Measurements from ENCODE around the gene NMRK1. TPM values are rescaled to one million over a fixed set of nuclear protein-coding genes. Genes with fewer than 3 reads are reported as not detected.

The NMRK1 gene
- total RNA-seq, 6 experiments from 2014 or later: 19.6 to 29.9 (median 21.9) TPM

DNA sequence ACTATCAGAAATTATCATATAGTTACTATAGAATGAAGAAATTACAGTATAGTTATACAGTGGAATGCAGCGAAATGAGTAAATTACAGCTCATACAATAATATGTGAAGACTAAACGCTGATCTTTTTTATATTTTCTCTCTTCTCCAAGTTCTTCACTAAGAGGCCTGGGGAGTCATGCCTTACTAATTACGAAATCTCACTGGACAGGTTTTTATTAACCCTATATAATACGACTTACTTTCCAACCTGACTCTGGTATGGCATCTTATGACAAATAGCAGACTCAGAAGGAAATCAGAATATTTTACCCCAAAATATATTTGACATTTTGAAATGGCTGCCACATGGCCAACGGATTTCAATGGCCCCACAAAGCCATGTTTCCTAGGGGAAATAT, 68.9 kb downstream of the NMRK1 start:
- Histone ChIP-seq H3K9me3 (no peaks in the 10 kb centered on the region), H3K36me3 (no peaks in the 10 kb centered on the region), H3K4me1 (no peaks in the 10 kb centered on the region), H3K4me3 (no peak overlapping the region), H3K27ac (no peak overlapping the region), H3K27me3 (no peaks in the 10 kb centered on the region)
- no peak for TF ChIP-seq POLR2A (IDR thresholded peaks at IDR 0.05)
- TF ChIP-seq, protein P1, sequence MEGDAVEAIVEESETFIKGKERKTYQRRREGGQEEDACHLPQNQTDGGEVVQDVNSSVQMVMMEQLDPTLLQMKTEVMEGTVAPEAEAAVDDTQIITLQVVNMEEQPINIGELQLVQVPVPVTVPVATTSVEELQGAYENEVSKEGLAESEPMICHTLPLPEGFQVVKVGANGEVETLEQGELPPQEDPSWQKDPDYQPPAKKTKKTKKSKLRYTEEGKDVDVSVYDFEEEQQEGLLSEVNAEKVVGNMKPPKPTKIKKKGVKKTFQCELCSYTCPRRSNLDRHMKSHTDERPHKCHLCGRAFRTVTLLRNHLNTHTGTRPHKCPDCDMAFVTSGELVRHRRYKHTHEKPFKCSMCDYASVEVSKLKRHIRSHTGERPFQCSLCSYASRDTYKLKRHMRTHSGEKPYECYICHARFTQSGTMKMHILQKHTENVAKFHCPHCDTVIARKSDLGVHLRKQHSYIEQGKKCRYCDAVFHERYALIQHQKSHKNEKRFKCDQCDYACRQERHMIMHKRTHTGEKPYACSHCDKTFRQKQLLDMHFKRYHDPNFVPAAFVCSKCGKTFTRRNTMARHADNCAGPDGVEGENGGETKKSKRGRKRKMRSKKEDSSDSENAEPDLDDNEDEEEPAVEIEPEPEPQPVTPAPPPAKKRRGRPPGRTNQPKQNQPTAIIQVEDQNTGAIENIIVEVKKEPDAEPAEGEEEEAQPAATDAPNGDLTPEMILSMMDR (IDR thresholded peaks at IDR 0.05): no peak
- intact Hi-C loops (cut with DNase I): no loop called here
- ATAC-seq (no peak), DNase-seq (no peak)
- 97% methylated on average over 5 of the region's 5 CpGs for WGBS (ENCODE audit: insufficient coverage, low coverage, low lambda C conversion rate, missing lambda C conversion rate)

DNA sequence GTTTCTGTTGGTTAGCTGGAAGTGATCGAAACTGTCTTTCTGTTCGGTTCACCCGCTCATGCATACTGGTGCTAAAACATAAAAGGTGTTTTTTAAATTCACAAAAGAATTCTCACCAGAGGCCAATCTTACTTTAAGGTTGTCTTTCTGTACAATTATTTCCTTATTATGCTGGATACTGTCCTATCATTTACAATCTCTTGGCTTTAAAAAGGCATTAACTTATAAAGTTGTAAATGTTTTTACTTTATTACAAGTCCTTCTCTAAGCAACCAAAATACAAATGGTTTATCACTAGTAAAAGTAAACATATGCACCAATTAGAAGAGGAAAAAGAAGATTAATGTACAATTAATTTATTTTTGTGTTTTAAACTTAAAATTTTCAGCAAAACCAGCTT, 70.6 kb downstream of the NMRK1 start:
- Histone ChIP-seq H3K36me3 (no peaks in the 10 kb centered on the region), H3K4me3 (no peak overlapping the region), H3K27ac (no peak overlapping the region), H3K9me3 (no peaks in the 10 kb centered on the region), H3K27me3 (no peaks in the 10 kb centered on the region), H3K4me1 (no peaks in the 10 kb centered on the region)
- no peak for TF ChIP-seq POLR2A (IDR thresholded peaks at IDR 0.05)
- TF ChIP-seq, protein P1 (IDR thresholded peaks at IDR 0.05): no peak
- intact Hi-C loops (cut with DNase I): no loop called here
- no peak for DNase-seq
- 81% methylated on average over 3 of the region's 3 CpGs for WGBS (ENCODE audit: insufficient coverage, low coverage, low lambda C conversion rate, missing lambda C conversion rate)
- ATAC-seq: no peak

DNA sequence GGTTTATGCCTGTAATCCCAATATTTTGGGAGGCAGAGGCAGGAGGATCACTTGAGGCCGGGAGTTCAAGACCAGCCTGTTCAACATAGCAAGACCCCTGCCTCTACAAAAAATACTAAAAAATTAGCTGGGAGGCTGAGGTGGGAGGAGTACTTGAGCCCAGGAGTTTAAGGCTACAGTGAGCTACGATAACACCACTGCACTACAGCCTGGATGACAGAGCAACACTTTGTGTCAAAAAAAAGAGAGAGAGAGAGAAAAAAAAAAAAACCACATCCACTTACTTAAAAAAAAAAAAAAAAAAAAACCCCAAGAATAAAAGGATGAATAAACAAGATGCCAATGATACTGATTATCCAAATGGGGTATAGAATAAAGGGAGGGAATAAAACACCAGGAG, 74.2 kb downstream of the NMRK1 start:
- 80% methylated on average over 2 of the region's 2 CpGs for WGBS (ENCODE audit: insufficient coverage, low coverage, low lambda C conversion rate, missing lambda C conversion rate)
- Histone ChIP-seq H3K4me3 (no peak overlapping the region), H3K27me3 (no peaks in the 10 kb centered on the region), H3K4me1 (no peaks in the 10 kb centered on the region), H3K36me3 (no peaks in the 10 kb centered on the region), H3K9me3 (no peaks in the 10 kb centered on the region), H3K27ac (no peak overlapping the region)
- ATAC-seq (no peak), DNase-seq (no peak)
- TF ChIP-seq, protein P1 (IDR thresholded peaks at IDR 0.05): no peak
- no peak for TF ChIP-seq POLR2A (IDR thresholded peaks at IDR 0.05)
- intact Hi-C loops (cut with DNase I): no loop called here

Small RNA genes within 50 kb of the gene (small RNA-seq; reads per million reads assigned to genes)
- 0 reads per million in 2 experiments for gene RF02271

Other genes with a start within 250 kb of the NMRK1 start
- under 1 TPM in 5 of 6 experiments, not detected in 1; 0.05 to 0.24 (median 0.15) TPM for gene TRPM6, start 200.2 kb downstream of the NMRK1 start, total RNA-seq
- 1 to 10 TPM; 1.6 to 4.0 (median 3.0) TPM for gene C9orf40, start 135.2 kb downstream of the NMRK1 start, total RNA-seq
- gene CARNMT1, start 59.9 kb downstream of the NMRK1 start, total RNA-seq: 10 to 100 TPM; 11.5 to 24.3 (median 15.5) TPM
- gene OSTF1, start 359 bp upstream of the NMRK1 start, total RNA-seq: 10 to 100 TPM; 19.7 to 34.6 (median 24.7) TPM